ENCODE measurements around the gene GZMH.
"Not testable (repeated sequence)": the region's sequence is repeated elsewhere in the genome, so short reads cannot be mapped to it uniquely, and the experiment has no call there.

Gene GZMH

GRCh38 chr14:24597403-24597802 lies 12.1 kb downstream of the GZMH start:
- no peak overlapping the region for H3K4me3 ChIP-seq (ENCODE audit: control insufficient read depth, low read depth, low read length)
- no peak for TF ChIP-seq CTCF (conservative IDR thresholded peaks at IDR 0.05; ENCODE audit: control insufficient read depth, insufficient read depth, low read depth, low read length)
- no peak for DNase-seq (ENCODE audit: low read depth)

GRCh38 chr14:24595073-24595808 lies 14.2 kb downstream of the GZMH start:
- TF ChIP-seq CTCF (conservative IDR thresholded peaks at IDR 0.05; ENCODE audit: control insufficient read depth, insufficient read depth, low read depth, low read length): no peak
- no peak for DNase-seq (ENCODE audit: low read depth)
- no peak overlapping the region for H3K4me3 ChIP-seq (ENCODE audit: control insufficient read depth, low read depth, low read length)

GRCh38 chr14:24591004-24591403 lies 18.5 kb downstream of the GZMH start:
- not testable (repeated sequence) for H3K4me3 ChIP-seq (ENCODE audit: control insufficient read depth, low read depth, low read length); DNase-seq (ENCODE audit: low read depth)

- not testable (repeated sequence) for DNase-seq (ENCODE audit: low read depth); H3K4me3 ChIP-seq (ENCODE audit: control insufficient read depth, low read depth, low read length)
These were observed 25.1 kb downstream of the GZMH start for GRCh38 chr14:24584402-24584801.

- TF ChIP-seq CTCF (conservative IDR thresholded peaks at IDR 0.05; ENCODE audit: control insufficient read depth, insufficient read depth, low read depth, low read length): no peak
- DNase-seq (ENCODE audit: low read depth): no peak
- no peak overlapping the region for H3K4me3 ChIP-seq (ENCODE audit: control insufficient read depth, low read depth, low read length)
These were observed 30.9 kb downstream of the GZMH start for GRCh38 chr14:24578558-24578957.

DNA sequence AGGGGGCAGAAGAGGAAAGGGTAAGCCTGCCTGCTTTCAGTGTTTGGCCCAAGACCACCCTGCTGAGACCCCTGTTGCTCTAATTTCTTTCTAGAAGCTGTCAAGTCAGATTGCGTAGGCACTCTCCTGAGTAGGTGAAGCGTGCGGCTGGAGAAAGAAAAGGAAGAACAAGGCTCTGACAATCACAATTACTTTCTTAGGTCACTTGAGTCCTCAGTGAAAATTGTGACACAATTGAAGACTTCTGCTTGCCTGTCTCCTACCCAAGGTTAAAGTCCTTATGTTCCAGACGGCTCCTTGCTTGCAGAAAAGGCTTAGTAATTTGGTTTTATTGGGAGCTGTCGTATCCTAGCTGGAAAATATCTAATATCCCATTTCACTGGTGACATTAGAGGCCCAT lies 32.7 kb downstream of the GZMH start:
- no peak for DNase-seq (ENCODE audit: low read depth)
- TF ChIP-seq CTCF (conservative IDR thresholded peaks at IDR 0.05; ENCODE audit: control insufficient read depth, insufficient read depth, low read depth, low read length): no peak
- no peak overlapping the region for H3K4me3 ChIP-seq (ENCODE audit: control insufficient read depth, low read depth, low read length)

DNA sequence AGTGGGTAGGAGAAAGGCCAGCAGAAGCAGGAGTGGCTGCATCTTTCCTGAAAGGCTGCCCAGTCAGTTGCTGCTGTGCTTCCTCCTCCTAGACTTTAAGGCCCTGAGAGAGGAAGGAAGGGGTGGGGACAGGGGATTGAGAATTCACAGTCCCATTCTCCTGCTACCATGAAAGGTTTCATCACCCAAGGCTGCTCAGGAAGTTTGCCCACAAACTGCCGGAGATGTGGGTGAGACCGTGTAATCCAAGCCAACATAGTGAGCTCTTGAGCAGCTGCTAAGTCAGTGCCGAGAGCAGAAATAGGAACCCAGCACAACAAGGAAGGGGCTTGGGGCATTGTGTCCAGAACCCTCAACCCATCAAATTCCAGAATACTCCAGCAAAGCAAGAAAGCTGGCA lies 33.3 kb downstream of the GZMH start, which contains the start of gene CTSG:
TSS of gene CTSG (minus strand) at position 69 of the 400 bp plus-strand sequence. CDS start at position 42, 27 bp downstream.
- no peak for DNase-seq (ENCODE audit: low read depth)
- TF ChIP-seq CTCF (conservative IDR thresholded peaks at IDR 0.05; ENCODE audit: control insufficient read depth, insufficient read depth, low read depth, low read length): no peak
- no peak within 1 kb of the TSS for H3K4me3 ChIP-seq (ENCODE audit: control insufficient read depth, low read depth, low read length)

GRCh38 chr14:24574206-24574774 lies 35.2 kb downstream of the GZMH start:
- DNase-seq (ENCODE audit: low read depth): no peak
- no peak for TF ChIP-seq CTCF (conservative IDR thresholded peaks at IDR 0.05; ENCODE audit: control insufficient read depth, insufficient read depth, low read depth, low read length)

More at GRCh38 chr14:24574206-24574774, 35.2 kb downstream of the GZMH start:
- H3K4me3 ChIP-seq (ENCODE audit: control insufficient read depth, low read depth, low read length): no peak overlapping the region
